K562 (cell line): ENCODE measurements around the gene PEX7. TPM values are rescaled to one million over a fixed set of nuclear protein-coding genes. Genes with fewer than 3 reads are reported as not detected.

Experiments used
- HDAC8 ChIP-seq: fragments of 450-650 bp; IDR thresholded peaks from 2 replicates; pipeline ENCODE4 v1.6.1; 2016; ENCODE audit warnings: mild to moderate bottlenecking, missing genetic modification characterization, moderate library complexity, missing compliant biosample characterization
- MGA ChIP-seq: fragments of 450-650 bp; IDR thresholded peaks from 2 replicates; pipeline ENCODE4 v1.6.1; 2016; ENCODE audit warnings: mild to moderate bottlenecking, moderate library complexity
- REST ChIP-seq, 2 experiments: fragments of 450-650 bp; formaldehyde crosslinking in 1 of 2; IDR thresholded peaks; 2 replicates each; pipeline versions ENCODE4 v1.4.0 to v1.6.1; 2014 to 2020; ENCODE audit warnings: mild to moderate bottlenecking in 2 of 2, borderline replicate concordance in 1 of 2, low read depth in 1 of 2
- RUNX1 ChIP-seq: sonication (generic); IDR thresholded peaks from 2 replicates; pipeline ENCODE4 v1.6.1; 2016; ENCODE audit warnings: antibody characterized with exemption, low read depth
- polyA plus RNA-seq, 8 experiments: library from polyadenylated mRNA; depleted of rRNA in 4 of 8; stranded (reverse) in 5 of 8; unstranded in 3 of 8; fragments of >200 nt; fragmentation: Nextera tagmentation in 2 of 8; fragmentation: Illumina TruSeq in 1 of 8; extraction: Ambion mirVana in 2 of 8; extraction: Trizol in 1 of 8; gene quantifications; 2 replicates each; pipeline versions ENCODE4 v1.2.1 to v1.2.3, GENCODE V29; 2011 to 2014; ENCODE audit warnings: inconsistent platforms in 1 of 8, missing spikeins in 1 of 8
- total RNA-seq, 7 experiments: library from RNA; depleted of rRNA in 6 of 7; stranded (reverse); fragments of >200 nt in 6 of 7; fragmentation: Illumina TruSeq in 2 of 7; extraction: Trizol in 2 of 7; gene quantifications; 2 replicates each; pipeline versions ENCODE4 v1.2.1 to v1.2.3, GENCODE V29; 2011 to 2021; ENCODE audit warnings: low replicate concordance in 1 of 7

PEX7 gene
- total and polyA plus RNA-seq, 9 of the 15 experiments (the other 6 are each of a cell fraction or from before 2014, with no cell fraction given): 1.6 to 12.9 (median 9.1) TPM

GRCh38 chr6:136784910-136785746 is 37.3 kb upstream of the PEX7 start (continued):
- peak; percentile 49 for TF ChIP-seq MGA
- no peak for TF ChIP-seq REST (IDR thresholded peaks at IDR 0.05; ENCODE audit: borderline replicate concordance)
- TF ChIP-seq REST (CRISPR knock-in tag; IDR thresholded peaks at IDR 0.05; ENCODE audit: low read depth): 0 out of 2 replicates have a peak, but pooled peaks have one; percentile 49
- no peak for TF ChIP-seq HDAC8 (tag)
- TF ChIP-seq RUNX1: no peak
